Mucosa of descending colon (tissue), 3 donors: ENCODE measurements around the gene SERPINH1. TPM values are rescaled to one million over a fixed set of nuclear protein-coding genes. Genes with fewer than 3 reads are reported as not detected.

Experiments used
- ATAC-seq: fragments of 200-7000 bp; cut with Tn5 transposase; one replicate; pipeline ENCODE4 v1.9.1; 2020; ENCODE audit warnings: mild to moderate bottlenecking, moderate library complexity
- DNase-seq, 3 donors: peaks; one replicate each; pipeline ENCODE4 v3.0.0-alpha.2; 2020
- H3K36me3 ChIP-seq: fragments of 200-600 bp; one replicate; pipeline ENCODE4 v1.8.0; 2021; ENCODE audit warnings: low read depth, mild to moderate bottlenecking
- H3K4me1 ChIP-seq: fragments of 200-600 bp; one replicate; pipeline ENCODE4 v1.8.0; 2021; ENCODE audit warnings: low read depth, mild to moderate bottlenecking
- H3K4me3 ChIP-seq: fragments of 200-600 bp; one replicate; pipeline ENCODE4 v1.8.0; 2021; ENCODE audit warnings: mild to moderate bottlenecking
- H3K9me3 ChIP-seq: fragments of 200-600 bp; one replicate; pipeline ENCODE4 v1.8.0; 2021; ENCODE audit warnings: mild to moderate bottlenecking
- intact Hi-C, 2 donors: fragments of 100-400 bp; cut with DNase I in 1 of 2; cut with micrococcal nuclease in 1 of 2; formaldehyde crosslinking; loops; one replicate each; pipeline versions ENCODE4 v1.11.0 to v1.11.1; 2022; cut with DNase I, micrococcal nuclease
- total RNA-seq, 3 donors: library from RNA; stranded (reverse); fragmentation: NEBNext Ultra II Directional in 2 of 3; extraction: Animal tissue kit (Norgen Biotek cat#: 25700) in 2 of 3; gene quantifications; one replicate each; pipeline versions ENCODE4 v1.2.1 to v1.2.4, GENCODE V29; 2021 to 2023
- TF ChIP-seq, protein P1 (sequence below): fragments of 200-600 bp; IDR thresholded peaks from one replicate; pipeline ENCODE4 v1.8.0; 2022; ENCODE audit warnings: antibody characterized with exemption, mild to moderate bottlenecking
- donor health status: DM: no; HTN: no; CAD: no; lungs with moderate emphysema.
- donor health status: DM: no; HTN: no; CAD: no.
- donor health status: DM: no; HTN: yes; CAD: no.

The SERPINH1 gene
- total RNA-seq, 3 donors from 2014 or later: 44.1 to 87.0 (median 50.5) TPM

- Histone ChIP-seq H3K36me3 (no peaks in the 10 kb centered on the region), H3K9me3 (no peaks in the 10 kb centered on the region), H3K4me3 (no peak overlapping the region), H3K4me1 (no peaks in the 10 kb centered on the region)
- DNase-seq: no peak
- intact Hi-C loops: no loop called here
- ATAC-seq: no peak
- TF ChIP-seq, protein P1, sequence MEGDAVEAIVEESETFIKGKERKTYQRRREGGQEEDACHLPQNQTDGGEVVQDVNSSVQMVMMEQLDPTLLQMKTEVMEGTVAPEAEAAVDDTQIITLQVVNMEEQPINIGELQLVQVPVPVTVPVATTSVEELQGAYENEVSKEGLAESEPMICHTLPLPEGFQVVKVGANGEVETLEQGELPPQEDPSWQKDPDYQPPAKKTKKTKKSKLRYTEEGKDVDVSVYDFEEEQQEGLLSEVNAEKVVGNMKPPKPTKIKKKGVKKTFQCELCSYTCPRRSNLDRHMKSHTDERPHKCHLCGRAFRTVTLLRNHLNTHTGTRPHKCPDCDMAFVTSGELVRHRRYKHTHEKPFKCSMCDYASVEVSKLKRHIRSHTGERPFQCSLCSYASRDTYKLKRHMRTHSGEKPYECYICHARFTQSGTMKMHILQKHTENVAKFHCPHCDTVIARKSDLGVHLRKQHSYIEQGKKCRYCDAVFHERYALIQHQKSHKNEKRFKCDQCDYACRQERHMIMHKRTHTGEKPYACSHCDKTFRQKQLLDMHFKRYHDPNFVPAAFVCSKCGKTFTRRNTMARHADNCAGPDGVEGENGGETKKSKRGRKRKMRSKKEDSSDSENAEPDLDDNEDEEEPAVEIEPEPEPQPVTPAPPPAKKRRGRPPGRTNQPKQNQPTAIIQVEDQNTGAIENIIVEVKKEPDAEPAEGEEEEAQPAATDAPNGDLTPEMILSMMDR: no peak
Measured at GRCh38 chr11:75598900-75599299, 36.8 kb downstream of the SERPINH1 start.

GRCh38 chr11:75600356-75600755 is 38.3 kb downstream of the SERPINH1 start:
- DNase-seq (no peak), ATAC-seq (no peak)
- H3K4me3 ChIP-seq: no peak overlapping the region
- TF ChIP-seq, protein P1: no peak
- H3K9me3 ChIP-seq: no peaks in the 10 kb centered on the region
- intact Hi-C loops: no loop called here
- no peaks in the 10 kb centered on the region for H3K36me3 ChIP-seq
- H3K4me1 ChIP-seq: no peaks in the 10 kb centered on the region

GRCh38 chr11:75601494-75601893 is 39.4 kb downstream of the SERPINH1 start:
- intact Hi-C loops: no loop called here
- H3K36me3 ChIP-seq: no peaks in the 10 kb centered on the region
- DNase-seq (no peak), ATAC-seq (no peak)
- no peak overlapping the region for H3K4me3 ChIP-seq
- H3K9me3 ChIP-seq: no peaks in the 10 kb centered on the region
- TF ChIP-seq, protein P1: no peak
- H3K4me1 ChIP-seq: no peaks in the 10 kb centered on the region

DNA sequence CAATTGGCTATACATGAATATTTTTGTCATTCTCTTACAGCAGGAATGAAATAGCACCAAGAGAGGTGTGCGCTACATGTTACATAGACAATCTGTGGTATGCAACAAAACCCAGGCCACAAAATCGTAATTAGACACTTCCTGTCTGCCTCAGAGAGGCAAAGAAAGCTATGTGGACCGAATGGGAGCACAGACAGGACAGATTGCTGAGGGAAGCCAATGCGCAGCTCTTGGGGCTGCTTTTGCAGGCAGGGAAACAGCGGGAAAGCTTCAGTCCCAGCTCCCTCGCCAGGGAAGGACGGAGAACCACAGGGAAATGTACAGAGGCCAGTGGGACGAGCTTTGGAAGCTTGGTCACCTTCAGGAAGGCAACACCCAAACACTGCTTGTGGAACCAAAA is 40.9 kb downstream of the SERPINH1 start:
- Histone ChIP-seq H3K36me3 (no peaks in the 10 kb centered on the region), H3K9me3 (no peaks in the 10 kb centered on the region), H3K4me1 (no peaks in the 10 kb centered on the region), H3K4me3 (no peak overlapping the region)
- ATAC-seq: no peak
- intact Hi-C loops: no loop called here
- TF ChIP-seq, protein P1: no peak
- DNase-seq: no peak

GRCh38 chr11:75603791-75604736 is 42.0 kb downstream of the SERPINH1 start:
- H3K36me3 ChIP-seq: no peaks in the 10 kb centered on the region
- no peaks in the 10 kb centered on the region for H3K9me3 ChIP-seq
- H3K4me1 ChIP-seq: no peaks in the 10 kb centered on the region
- ATAC-seq (no peak), DNase-seq (no peak)
- TF ChIP-seq, protein P1: no peak
- intact Hi-C loops: no loop called here
- no peak overlapping the region for H3K4me3 ChIP-seq
